Stimulated activated CD8-positive, alpha-beta memory T cell treated with anti-CD3 and anti-CD28 coated beads, Interleukin-12 subunit alpha, Interleukin-12 subunit beta, amount 100 ng/mL, for 4 hours (primary cell): ENCODE results near the gene NOL9.

Experiments used
- DNase-seq: peaks from one replicate; pipeline ENCODE4 v3.0.0-alpha.2; 2020; ENCODE audit warnings: low read depth

The NOL9 gene

GRCh38 chr1:6519935-6520671 lies 34.2 kb downstream of the NOL9 start:
- DNase-seq, result no peak

GRCh38 chr1:6519491-6519934 lies 34.8 kb downstream of the NOL9 start:
- no peak for DNase-seq

- DNase-seq, result no peak
Observed at GRCh38 chr1:6517435-6517851, 36.9 kb downstream of the NOL9 start.

GRCh38 chr1:6515771-6516170 lies 38.5 kb downstream of the NOL9 start:
- no peak for DNase-seq

GRCh38 chr1:6513320-6513801 lies 41.0 kb downstream of the NOL9 start:
- no peak for DNase-seq

- no peak for DNase-seq
Observed at GRCh38 chr1:6512908-6513280, 41.4 kb downstream of the NOL9 start.

GRCh38 chr1:6512245-6512907 lies 41.9 kb downstream of the NOL9 start:
- DNase-seq, result no peak

GRCh38 chr1:6511561-6512244 lies 42.6 kb downstream of the NOL9 start:
- DNase-seq, result no peak

- DNase-seq, result no peak
Observed at GRCh38 chr1:6511056-6511455, 43.3 kb downstream of the NOL9 start.

GRCh38 chr1:6510493-6510892 lies 43.8 kb downstream of the NOL9 start:
- no peak for DNase-seq

GRCh38 chr1:6509919-6510291 lies 44.4 kb downstream of the NOL9 start:
- DNase-seq, result no peak

GRCh38 chr1:6509220-6509918 lies 44.9 kb downstream of the NOL9 start:
- no peak for DNase-seq

GRCh38 chr1:6508816-6509189 lies 45.5 kb downstream of the NOL9 start:
- no peak for DNase-seq

- no peak for DNase-seq
Observed at GRCh38 chr1:6508154-6508815, 46.0 kb downstream of the NOL9 start.

GRCh38 chr1:6507461-6507911 lies 46.8 kb downstream of the NOL9 start:
- DNase-seq, result no peak

- DNase-seq, result no peak
Observed at GRCh38 chr1:6507037-6507428, 47.3 kb downstream of the NOL9 start.

GRCh38 chr1:6506210-6507036 lies 47.9 kb downstream of the NOL9 start:
- no peak for DNase-seq

- no peak for DNase-seq
Observed at GRCh38 chr1:6505367-6506209, 48.7 kb downstream of the NOL9 start.

GRCh38 chr1:6504887-6505286 lies 49.4 kb downstream of the NOL9 start:
- no peak for DNase-seq
